Thyroid gland (tissue), 4 donors: ENCODE results near the gene MGAT5. TPM values are rescaled to one million over a fixed set of nuclear protein-coding genes. Genes with fewer than 3 reads are reported as not detected.

Experiments used
- DNase-seq, 2 donors: peaks; one replicate each; pipeline ENCODE4 v3.0.0-alpha.2; 2019
- H3K27ac ChIP-seq, 3 donors: fragments of 200-600 bp; sonication (generic); 1 replicate in 2 of 3; 2 replicates in 1 of 3; pipeline ENCODE4 v1.5.1; 2016 to 2019; ENCODE audit warnings: mild to moderate bottlenecking in 1 of 3, moderate library complexity in 1 of 3
- H3K27me3 ChIP-seq: fragments of 200-600 bp; sonication (generic); one replicate; pipeline ENCODE4 v1.5.1; 2019
- H3K36me3 ChIP-seq, 2 donors: fragments of 200-600 bp; sonication (generic); one replicate each; pipeline ENCODE4 v1.5.1; 2016 to 2019
- H3K4me1 ChIP-seq, 2 donors: fragments of 200-600 bp; sonication (generic); one replicate each; pipeline ENCODE4 v1.5.1; 2017 to 2019
- H3K4me3 ChIP-seq, 3 donors: fragments of 200-600 bp; sonication (generic); replicated peaks in 1 of 3; 1 replicate in 2 of 3; 2 replicates in 1 of 3; pipeline ENCODE4 v1.5.1; 2016; ENCODE audit warnings: mild to moderate bottlenecking in 1 of 3
- H3K9me3 ChIP-seq: fragments of 200-600 bp; sonication (generic); one replicate; pipeline ENCODE4 v1.5.1; 2017
- CTCF ChIP-seq, 6 experiments: fragments of 200-600 bp in 3 of 6; fragments of 450-650 bp in 3 of 6; sonication (generic) in 3 of 6; IDR thresholded peaks; one replicate each; pipeline ENCODE4 v1.5.1; 2016 to 2019; ENCODE audit warnings: antibody characterized with exemption in 6 of 6, mild to moderate bottlenecking in 2 of 6, inconsistent platforms in 1 of 6, moderate library complexity in 1 of 6
- POLR2A ChIP-seq, 2 donors: fragments of 450-650 bp; IDR thresholded peaks; one replicate each; pipeline ENCODE4 v1.6.1; 2017; ENCODE audit warnings: antibody characterized with exemption in 2 of 2, mild to moderate bottlenecking in 2 of 2, moderate library complexity in 1 of 2
- WGBS, 2 donors: methylation state at CpG; one replicate each; pipeline ENCODE4 v1.1.5; 2017; 5-methylcytosine and 5-hydroxymethylcytosine counted together
- intact Hi-C: fragments of 100-400 bp; cut with DNase I; formaldehyde crosslinking; loops from one replicate; pipeline ENCODE4 v1.15.1; 2023
- total RNA-seq, 4 donors: library from RNA; depleted of rRNA; stranded (reverse); fragments of >200 nt; gene quantifications; one replicate each; pipeline ENCODE4 v1.2.3, GENCODE V29; 2016

The MGAT5 gene
- total RNA-seq, 4 donors from 2014 or later, result 47.5 to 64.4 (median 50.4) TPM

GRCh38 chr2:134279417-134279816 is 25.5 kb downstream of the MGAT5 start:
- Histone ChIP-seq H3K36me3 (no peaks in the 10 kb centered on the region), H3K9me3 (no peaks in the 10 kb centered on the region), H3K4me1 (peaks cover 8 to 9% of the 10 kb centered on the region in 2 donors), H3K4me3 (no peak overlapping the region), H3K27me3 (no peaks in the 10 kb centered on the region), H3K27ac (no peak overlapping the region)
- intact Hi-C loops, result no loop called here
- TF ChIP-seq POLR2A (IDR thresholded peaks at IDR 0.05), result no peak
- TF ChIP-seq CTCF (IDR thresholded peaks at IDR 0.05), result no peak
- DNase-seq, result no peak
- 87 to 92% methylated on average over 3 of the region's 3 CpGs for WGBS, 2 donors

GRCh38 chr2:134280231-134280630 is 26.4 kb downstream of the MGAT5 start:
- WGBS, 2 donors, result 87 to 89% methylated on average over 5 of the region's 5 CpGs
- Histone ChIP-seq H3K27me3 (no peaks in the 10 kb centered on the region), H3K4me3 (no peak overlapping the region)

GRCh38 chr2:134280726-134281125 is 26.9 kb downstream of the MGAT5 start:
- H3K36me3 ChIP-seq, result no peaks in the 10 kb centered on the region
- H3K9me3 ChIP-seq, result no peaks in the 10 kb centered on the region
- DNase-seq, result no peak
- intact Hi-C loops, result no loop called here
- TF ChIP-seq CTCF (IDR thresholded peaks at IDR 0.05) (no peak), POLR2A (IDR thresholded peaks at IDR 0.05) (no peak)
- peaks cover 8 to 9% of the 10 kb centered on the region in 2 donors for H3K4me1 ChIP-seq
- H3K27ac ChIP-seq, result no peak overlapping the region
- 89 to 90% methylated on average over 4 of the region's 4 CpGs for WGBS, 2 donors
- no peak overlapping the region for H3K4me3 ChIP-seq
- no peaks in the 10 kb centered on the region for H3K27me3 ChIP-seq

More at GRCh38 chr2:134280231-134280630, 26.4 kb downstream of the MGAT5 start:
- Histone ChIP-seq H3K4me1 (peaks cover 8 to 9% of the 10 kb centered on the region in 2 donors), H3K27ac (no peak overlapping the region), H3K36me3 (no peaks in the 10 kb centered on the region), H3K9me3 (no peaks in the 10 kb centered on the region)
- intact Hi-C loops, result no loop called here
- TF ChIP-seq CTCF (IDR thresholded peaks at IDR 0.05) (no peak), POLR2A (IDR thresholded peaks at IDR 0.05) (no peak)
- DNase-seq, result no peak

GRCh38 chr2:134281815-134282419 is 28.0 kb downstream of the MGAT5 start:
- no peak overlapping the region for H3K27ac ChIP-seq
- WGBS, 2 donors, result 88 to 92% methylated on average over 5 of the region's 5 CpGs
- no peaks in the 10 kb centered on the region for H3K9me3 ChIP-seq
- H3K36me3 ChIP-seq, result no peaks in the 10 kb centered on the region
- no peak for DNase-seq
- no peaks in the 10 kb centered on the region for H3K27me3 ChIP-seq
- TF ChIP-seq CTCF (IDR thresholded peaks at IDR 0.05), result no peak
- TF ChIP-seq POLR2A (IDR thresholded peaks at IDR 0.05), result no peak
- intact Hi-C loops, result no loop called here
- H3K4me1 ChIP-seq, result peaks cover 8 to 9% of the 10 kb centered on the region in 2 donors
- H3K4me3 ChIP-seq, result no peak overlapping the region

- Histone ChIP-seq H3K4me1 (peaks cover 8 to 9% of the 10 kb centered on the region in 2 donors), H3K27me3 (no peaks in the 10 kb centered on the region), H3K36me3 (no peaks in the 10 kb centered on the region), H3K27ac (no peak overlapping the region), H3K4me3 (no peak overlapping the region), H3K9me3 (no peaks in the 10 kb centered on the region)
- TF ChIP-seq POLR2A (IDR thresholded peaks at IDR 0.05) (no peak), CTCF (IDR thresholded peaks at IDR 0.05) (no peak)
- no peak for DNase-seq
- WGBS, 2 donors, result 93 to 94% methylated on average over 4 of the region's 4 CpGs
- intact Hi-C loops, result no loop called here
Measured at GRCh38 chr2:134282629-134283400, 28.9 kb downstream of the MGAT5 start.
